ENCODE measurements around the gene OPCML.

Gene OPCML

GRCh38 chr11:133311230-133311629, 221.1 kb downstream of the OPCML start:
- TF ChIP-seq ZNF274 (IDR thresholded peaks at IDR 0.05; ENCODE audit: low read depth, low read length) = no peak
- H3K4me3 ChIP-seq (ENCODE audit: low read length) = no peak overlapping the region

GRCh38 chr11:133306019-133306418, 226.3 kb downstream of the OPCML start:
- H3K4me3 ChIP-seq (ENCODE audit: low read length) = no peak overlapping the region
- TF ChIP-seq ZNF274 (IDR thresholded peaks at IDR 0.05; ENCODE audit: low read depth, low read length) = no peak

GRCh38 chr11:133305208-133305956, 226.9 kb downstream of the OPCML start:
- no peak for TF ChIP-seq ZNF274 (IDR thresholded peaks at IDR 0.05; ENCODE audit: low read depth, low read length)
- H3K4me3 ChIP-seq (ENCODE audit: low read length) = no peak overlapping the region

- TF ChIP-seq ZNF274 (IDR thresholded peaks at IDR 0.05; ENCODE audit: low read depth, low read length) = no peak
- no peak overlapping the region for H3K4me3 ChIP-seq (ENCODE audit: low read length)
Observed at GRCh38 chr11:133303262-133303661, 229.0 kb downstream of the OPCML start.

- H3K4me3 ChIP-seq (ENCODE audit: low read length) = no peak overlapping the region
- TF ChIP-seq ZNF274 (IDR thresholded peaks at IDR 0.05; ENCODE audit: low read depth, low read length) = no peak
Observed at GRCh38 chr11:133302056-133302455, 230.2 kb downstream of the OPCML start.

- TF ChIP-seq ZNF274 (IDR thresholded peaks at IDR 0.05; ENCODE audit: low read depth, low read length) = no peak
- no peak overlapping the region for H3K4me3 ChIP-seq (ENCODE audit: low read length)
Observed at GRCh38 chr11:133300666-133301065, 231.6 kb downstream of the OPCML start.

- no peak for TF ChIP-seq ZNF274 (IDR thresholded peaks at IDR 0.05; ENCODE audit: low read depth, low read length)
- H3K4me3 ChIP-seq (ENCODE audit: low read length) = no peak overlapping the region
Observed at GRCh38 chr11:133291780-133292179, 240.5 kb downstream of the OPCML start.

GRCh38 chr11:133285359-133285758, 246.9 kb downstream of the OPCML start:
- no peak for TF ChIP-seq ZNF274 (IDR thresholded peaks at IDR 0.05; ENCODE audit: low read depth, low read length)
- H3K4me3 ChIP-seq (ENCODE audit: low read length) = no peak overlapping the region

- TF ChIP-seq ZNF274 (IDR thresholded peaks at IDR 0.05; ENCODE audit: low read depth, low read length) = no peak
- H3K4me3 ChIP-seq (ENCODE audit: low read length) = no peak overlapping the region
Observed at GRCh38 chr11:133284156-133284555, 248.1 kb downstream of the OPCML start.

- no peak overlapping the region for H3K4me3 ChIP-seq (ENCODE audit: low read length)
- no peak for TF ChIP-seq ZNF274 (IDR thresholded peaks at IDR 0.05; ENCODE audit: low read depth, low read length)
Observed at GRCh38 chr11:133277886-133278285, 254.4 kb downstream of the OPCML start.

GRCh38 chr11:133271871-133272776, 260.2 kb downstream of the OPCML start:
- TF ChIP-seq ZNF274 (IDR thresholded peaks at IDR 0.05; ENCODE audit: low read depth, low read length) = no peak
- H3K4me3 ChIP-seq (ENCODE audit: low read length) = no peak overlapping the region

- TF ChIP-seq ZNF274 (IDR thresholded peaks at IDR 0.05; ENCODE audit: low read depth, low read length) = no peak
Observed at GRCh38 chr11:133271206-133271605, 261.1 kb downstream of the OPCML start.

GRCh38 chr11:133269267-133269666, 263.0 kb downstream of the OPCML start:
- no peak overlapping the region for H3K4me3 ChIP-seq (ENCODE audit: low read length)
- TF ChIP-seq ZNF274 (IDR thresholded peaks at IDR 0.05; ENCODE audit: low read depth, low read length) = no peak

More at GRCh38 chr11:133271206-133271605, 261.1 kb downstream of the OPCML start:
- H3K4me3 ChIP-seq (ENCODE audit: low read length) = no peak overlapping the region

GRCh38 chr11:133266986-133267385, 265.3 kb downstream of the OPCML start:
- H3K4me3 ChIP-seq (ENCODE audit: low read length) = no peak overlapping the region
- TF ChIP-seq ZNF274 (IDR thresholded peaks at IDR 0.05; ENCODE audit: low read depth, low read length) = no peak

- no peak overlapping the region for H3K4me3 ChIP-seq (ENCODE audit: low read length)
- no peak for TF ChIP-seq ZNF274 (IDR thresholded peaks at IDR 0.05; ENCODE audit: low read depth, low read length)
Observed at GRCh38 chr11:133265530-133266035, 266.7 kb downstream of the OPCML start.
